Mesenchymal stem cell (in vitro differentiated cells and primary cell): ENCODE results near the gene THEMIS.
A peak's percentile ranks its signal among the peaks of the same experiment; 100 is the strongest.

Experiments
- DNase-seq: peaks from one replicate; pipeline ENCODE4 v3.0.0-alpha.2; 2013
- H2AFZ ChIP-seq: one replicate; pipeline ENCODE4 v1.6.1; 2013; ENCODE audit warnings: low read depth, mild to moderate bottlenecking, control low read depth, inconsistent platforms, low read length, moderate library complexity
- H2AK5ac ChIP-seq: 2 replicates; pipeline ENCODE4 v1.6.1; 2013; ENCODE audit warnings: low read length, moderate library complexity, mild to moderate bottlenecking, inconsistent platforms; ENCODE audit not compliant: severe bottlenecking
- H2BK120ac ChIP-seq: one replicate; pipeline ENCODE4 v1.6.1; 2013; ENCODE audit warnings: low read depth, mild to moderate bottlenecking, inconsistent platforms, low read length, moderate library complexity
- H2BK12ac ChIP-seq, 2 experiments: one replicate each; pipeline ENCODE4 v1.6.1; 2013; ENCODE audit warnings: inconsistent platforms in 2 of 2, low read length in 2 of 2, mild to moderate bottlenecking in 2 of 2, moderate library complexity in 2 of 2, control low read depth in 1 of 2
- H2BK15ac ChIP-seq: one replicate; pipeline ENCODE4 v1.6.1; 2013; ENCODE audit warnings: mild to moderate bottlenecking, low read depth, inconsistent platforms; ENCODE audit not compliant: poor library complexity, severe bottlenecking
- H2BK5ac ChIP-seq: 2 replicates; pipeline ENCODE4 v1.6.1; 2013; ENCODE audit warnings: low read depth, mild to moderate bottlenecking, low read length, control low read depth, inconsistent platforms; ENCODE audit not compliant: poor library complexity, severe bottlenecking
- H3K14ac ChIP-seq, 2 experiments: one replicate each; pipeline ENCODE4 v1.6.1; 2013; ENCODE audit warnings: inconsistent platforms in 2 of 2, low read length in 2 of 2, control low read depth in 1 of 2, mild to moderate bottlenecking in 1 of 2, moderate library complexity in 1 of 2
- H3K18ac ChIP-seq, 2 experiments: one replicate each; pipeline ENCODE4 v1.6.1; 2013; ENCODE audit warnings: inconsistent platforms in 2 of 2, low read length in 2 of 2, control low read depth in 1 of 2, low read depth in 1 of 2, mild to moderate bottlenecking in 1 of 2
- H3K23ac ChIP-seq, 2 experiments: one replicate each; pipeline ENCODE4 v1.6.1; 2013; ENCODE audit warnings: inconsistent platforms in 2 of 2, low read length in 2 of 2, mild to moderate bottlenecking in 2 of 2, moderate library complexity in 2 of 2, control low read depth in 1 of 2
- H3K27ac ChIP-seq: 2 replicates; pipeline ENCODE4 v1.5.1; 2013; ENCODE audit warnings: mild to moderate bottlenecking, moderate library complexity, low read length, control low read depth, inconsistent platforms; ENCODE audit not compliant: poor library complexity, severe bottlenecking
- H3K27me3 ChIP-seq, 2 experiments: 2 replicates each; pipeline versions ENCODE4 v1.6.1 to v1.7.0; 2013; ENCODE audit warnings: low read length in 2 of 2, mild to moderate bottlenecking in 2 of 2, moderate library complexity in 2 of 2, control low read depth in 1 of 2, inconsistent platforms in 1 of 2; ENCODE audit not compliant: control insufficient read depth in 1 of 2, insufficient read depth in 1 of 2
- H3K36me3 ChIP-seq, 2 experiments: 2 replicates each; pipeline versions ENCODE4 v1.6.1 to v1.7.0; 2013; ENCODE audit warnings: low read length in 2 of 2, control low read depth in 1 of 2, inconsistent platforms in 1 of 2, low read depth in 1 of 2, mild to moderate bottlenecking in 1 of 2; ENCODE audit not compliant: insufficient read depth in 2 of 2, control insufficient read depth in 1 of 2
- H3K4ac ChIP-seq, 2 experiments: one replicate each; pipeline ENCODE4 v1.6.1; 2013; ENCODE audit warnings: inconsistent platforms in 2 of 2, low read length in 2 of 2, mild to moderate bottlenecking in 2 of 2, moderate library complexity in 2 of 2, control low read depth in 1 of 2, low read depth in 1 of 2
- H3K4me1 ChIP-seq: 2 replicates; pipeline ENCODE4 v1.6.1; 2013; ENCODE audit warnings: low read depth, low read length, control low read depth; ENCODE audit not compliant: control insufficient read depth, insufficient read depth
- H3K4me2 ChIP-seq: 2 replicates; pipeline ENCODE4 v1.6.1; 2013; ENCODE audit warnings: low read length, mild to moderate bottlenecking, inconsistent platforms; ENCODE audit not compliant: poor library complexity, severe bottlenecking
- H3K4me3 ChIP-seq, 2 experiments: 2 replicates each; pipeline versions ENCODE4 v1.5.1 to v1.7.0; 2013; ENCODE audit warnings: low read length in 2 of 2, mild to moderate bottlenecking in 2 of 2, control low read depth in 1 of 2, low read depth in 1 of 2; ENCODE audit not compliant: insufficient read depth in 1 of 2
- H3K79me1 ChIP-seq: replicated peaks from 2 replicates; pipeline ENCODE4 v1.6.1; 2013; ENCODE audit warnings: mild to moderate bottlenecking, control low read depth, low read length, inconsistent platforms; ENCODE audit not compliant: poor library complexity, severe bottlenecking
- H3K9ac ChIP-seq: 2 replicates; pipeline ENCODE4 v1.7.0; 2013; ENCODE audit warnings: mild to moderate bottlenecking, low read length, moderate library complexity
- H3K9me3 ChIP-seq: 2 replicates; pipeline ENCODE4 v1.7.0; 2013; ENCODE audit warnings: mild to moderate bottlenecking, low read length; ENCODE audit not compliant: control insufficient read depth
- H4K8ac ChIP-seq: one replicate; pipeline ENCODE4 v1.6.1; 2013; ENCODE audit warnings: inconsistent platforms, mild to moderate bottlenecking, low read length, moderate library complexity
- H4K91ac ChIP-seq: one replicate; pipeline ENCODE4 v1.6.1; 2013; ENCODE audit warnings: mild to moderate bottlenecking, low read length, inconsistent platforms
- WGBS: methylation state at CpG from one replicate; pipeline ENCODE4 v1.1.7; 2013; ENCODE audit warnings: mixed read lengths; 5-methylcytosine and 5-hydroxymethylcytosine counted together

Gene THEMIS

GRCh38 chr6:127941228-127941627, 40.4 kb upstream of the THEMIS start:
- Histone ChIP-seq H3K36me3 (no peaks in the 10 kb centered on the region), H2BK120ac (no peak overlapping the region), H3K4me3 (no peak overlapping the region), H2AK5ac (no peak overlapping the region), H3K4me2 (no peak overlapping the region), H4K91ac (no peak overlapping the region), H3K9ac (no peak overlapping the region), H2BK5ac (no peak overlapping the region), H2BK15ac (no peak overlapping the region), H3K27me3 (no peaks in the 10 kb centered on the region), H3K18ac (no peak overlapping the region), H3K4me1 (no peaks in the 10 kb centered on the region), H3K9me3 (peaks cover 3% of the 10 kb centered on the region), H2AFZ (no peak overlapping the region), H3K27ac (no peak overlapping the region), H3K4ac (no peak overlapping the region), H4K8ac (no peak overlapping the region), H3K23ac (no peak overlapping the region), H3K14ac (no peak overlapping the region), H2BK12ac (no peak overlapping the region), H3K79me1 (no peaks in the 10 kb centered on the region)
- WGBS: 97% methylated on average over 5 of the region's 5 CpGs
- no peak for DNase-seq

GRCh38 chr6:127939442-127940066, 38.7 kb upstream of the THEMIS start:
- H3K27ac ChIP-seq: no peak overlapping the region
- no peak overlapping the region for H2AK5ac ChIP-seq
- DNase-seq: peak; percentile 16
- H3K23ac ChIP-seq: no peak overlapping the region
- H4K91ac ChIP-seq: no peak overlapping the region
- H3K9ac ChIP-seq: peak overlapping the region; percentile 88
- H2BK12ac ChIP-seq: no peak overlapping the region
- no peak overlapping the region for H3K4me3 ChIP-seq
- H3K79me1 ChIP-seq: no peaks in the 10 kb centered on the region
- H3K36me3 ChIP-seq: no peaks in the 10 kb centered on the region
- no peak overlapping the region for H2BK15ac ChIP-seq
- no peaks in the 10 kb centered on the region for H3K9me3 ChIP-seq
- no peak overlapping the region for H3K14ac ChIP-seq
- no peak overlapping the region for H3K4me2 ChIP-seq
- no peak overlapping the region for H2AFZ ChIP-seq
- H3K18ac ChIP-seq: no peak overlapping the region
- no peaks in the 10 kb centered on the region for H3K4me1 ChIP-seq
- no peaks in the 10 kb centered on the region for H3K27me3 ChIP-seq
- H2BK120ac ChIP-seq: no peak overlapping the region
- H3K4ac ChIP-seq: no peak overlapping the region
- H2BK5ac ChIP-seq: no peak overlapping the region
- 58% methylated on average over 2 of the region's 3 CpGs for WGBS
- H4K8ac ChIP-seq: no peak overlapping the region

- H3K27me3 ChIP-seq: no peaks in the 10 kb centered on the region
- H3K4ac ChIP-seq: no peak overlapping the region
- H3K9ac ChIP-seq: peak overlapping the region; percentile 88
- H2AK5ac ChIP-seq: no peak overlapping the region
- no peak overlapping the region for H3K14ac ChIP-seq
- H3K18ac ChIP-seq: no peak overlapping the region
- H3K79me1 ChIP-seq: no peaks in the 10 kb centered on the region
- no peak overlapping the region for H3K23ac ChIP-seq
- no peak overlapping the region for H2BK15ac ChIP-seq
- no peak overlapping the region for H2AFZ ChIP-seq
- no peaks in the 10 kb centered on the region for H3K9me3 ChIP-seq
- H3K4me1 ChIP-seq: no peaks in the 10 kb centered on the region
- H2BK120ac ChIP-seq: no peak overlapping the region
- no peak overlapping the region for H4K8ac ChIP-seq
- peak; percentile 68 for DNase-seq
- H3K4me3 ChIP-seq: no peak overlapping the region
- no peak overlapping the region for H3K27ac ChIP-seq
- no peak overlapping the region for H4K91ac ChIP-seq
- no peaks in the 10 kb centered on the region for H3K36me3 ChIP-seq
- H2BK12ac ChIP-seq: no peak overlapping the region
- no peak overlapping the region for H3K4me2 ChIP-seq
- H2BK5ac ChIP-seq: no peak overlapping the region
Measured at GRCh38 chr6:127938701-127939100, 37.8 kb upstream of the THEMIS start.

GRCh38 chr6:127937747-127938146, 36.9 kb upstream of the THEMIS start:
- Histone ChIP-seq H3K9ac (peak overlapping the region; percentile 88), H2BK15ac (no peak overlapping the region), H3K4me2 (no peak overlapping the region), H3K79me1 (no peaks in the 10 kb centered on the region), H3K4me1 (no peaks in the 10 kb centered on the region), H2BK5ac (no peak overlapping the region), H3K4ac (no peak overlapping the region), H3K23ac (no peak overlapping the region), H4K91ac (peak overlapping the region; percentile 50), H2AFZ (no peak overlapping the region), H3K4me3 (no peak overlapping the region), H3K18ac (peak overlapping the region in 1 of 2 experiments; percentile 45), H3K27ac (no peak overlapping the region), H2BK120ac (no peak overlapping the region), H4K8ac (peak overlapping the region; percentile 41), H3K36me3 (no peaks in the 10 kb centered on the region), H2BK12ac (no peak overlapping the region), H3K9me3 (peaks cover 2% of the 10 kb centered on the region), H3K27me3 (no peaks in the 10 kb centered on the region), H2AK5ac (peak overlapping the region; percentile 78), H3K14ac (no peak overlapping the region)
- DNase-seq: no peak
